Neural progenitor cell (in vitro differentiated cells): ENCODE results near the gene ADRA2A. TPM values are rescaled to one million over a fixed set of nuclear protein-coding genes. Genes with fewer than 3 reads are reported as not detected.

Experiments
- DNase-seq: peaks from one replicate; pipeline ENCODE4 v3.0.0-alpha.2; 2016; ENCODE audit warnings: low spot score
- H2AFZ ChIP-seq: fragments of 200-600 bp; sonication (generic); replicated peaks from 2 replicates; pipeline ENCODE4 v1.6.1; 2016; ENCODE audit warnings: antibody characterized with exemption
- H3F3A ChIP-seq: fragments of 200-600 bp; sonication (generic); 2 replicates; pipeline ENCODE4 v1.6.1; 2016; ENCODE audit warnings: antibody characterized with exemption, low read depth
- H3K27ac ChIP-seq: fragments of 200-600 bp; sonication (generic); 2 replicates; pipeline ENCODE4 v1.5.1; 2016; ENCODE audit warnings: mild to moderate bottlenecking
- H3K27me3 ChIP-seq: fragments of 200-600 bp; sonication (generic); 2 replicates; pipeline ENCODE4 v1.6.1; 2016; ENCODE audit warnings: mild to moderate bottlenecking, moderate library complexity
- H3K36me3 ChIP-seq: fragments of 200-600 bp; sonication (generic); 2 replicates; pipeline ENCODE4 v1.5.1; 2016
- H3K4me1 ChIP-seq: fragments of 200-600 bp; sonication (generic); 2 replicates; pipeline ENCODE4 v1.6.1; 2016; ENCODE audit warnings: mixed run types
- H3K4me2 ChIP-seq: fragments of 200-600 bp; sonication (generic); 2 replicates; pipeline ENCODE4 v1.6.1; 2016
- H3K4me3 ChIP-seq: fragments of 200-600 bp; sonication (generic); 2 replicates; pipeline ENCODE4 v1.5.1; 2016
- H3K79me2 ChIP-seq: fragments of 200-600 bp; sonication (generic); 2 replicates; pipeline ENCODE4 v1.6.1; 2016; ENCODE audit warnings: low read depth
- H3K9ac ChIP-seq: fragments of 200-600 bp; sonication (generic); 2 replicates; pipeline ENCODE4 v1.6.1; 2016
- H3K9me3 ChIP-seq: fragments of 200-600 bp; sonication (generic); 2 replicates; pipeline ENCODE4 v1.5.1; 2016; ENCODE audit warnings: low read depth
- H4K20me1 ChIP-seq: fragments of 200-600 bp; sonication (generic); 2 replicates; pipeline ENCODE4 v1.6.1; 2016; ENCODE audit warnings: low read depth
- H3K27ac Mint-ChIP-seq: 3 replicates; pipeline ENCODE4 v1.8.0; 2021; ENCODE audit warnings: mixed read lengths
- H3K27me3 Mint-ChIP-seq: 2 replicates; pipeline ENCODE4 v1.8.0; 2022; ENCODE audit warnings: low read depth, mild to moderate bottlenecking, inconsistent platforms, moderate library complexity, mixed read lengths; ENCODE audit not compliant: insufficient read depth
- H3K36me3 Mint-ChIP-seq: 3 replicates; pipeline ENCODE4 v1.8.0; 2021; ENCODE audit warnings: mixed read lengths
- H3K4me1 Mint-ChIP-seq: 3 replicates; pipeline ENCODE4 v1.8.0; 2021; ENCODE audit warnings: mixed read lengths
- H3K4me3 Mint-ChIP-seq: 3 replicates; pipeline ENCODE4 v1.8.0; 2021; ENCODE audit warnings: mild to moderate bottlenecking, moderate library complexity, mixed read lengths
- H3K9me3 Mint-ChIP-seq: 3 replicates; pipeline ENCODE4 v1.8.0; 2020; ENCODE audit warnings: mixed read lengths
- EZH2 ChIP-seq: fragments of 200-600 bp; sonication (generic); IDR thresholded peaks from 2 replicates; pipeline ENCODE4 v1.6.1; 2017; ENCODE audit warnings: antibody characterized with exemption, mild to moderate bottlenecking, moderate library complexity
- EZH2phosphoT487 ChIP-seq: fragments of 200-600 bp; sonication (generic); IDR thresholded peaks from 2 replicates; pipeline ENCODE4 v1.6.1; 2017; ENCODE audit warnings: antibody characterized with exemption
- small RNA-seq: library from RNA; depleted of rRNA; stranded (forward); fragments of <200 nt; gene quantifications from one replicate; pipeline ENCODE3, GENCODE V24; 2015
- total RNA-seq: library from RNA; depleted of rRNA; stranded (reverse); fragments of >200 nt; gene quantifications from 2 replicates; pipeline ENCODE4 v1.2.3, GENCODE V29; 2015; ENCODE audit warnings: low replicate concordance
- TF ChIP-seq, protein P1 (sequence below): fragments of 200-600 bp; sonication (generic); IDR thresholded peaks from 2 replicates; pipeline ENCODE4 v1.5.1; 2017; ENCODE audit warnings: antibody characterized with exemption, mild to moderate bottlenecking

ADRA2A gene
- total RNA-seq, 1 donor from 2014 or later = not detected

DNA sequence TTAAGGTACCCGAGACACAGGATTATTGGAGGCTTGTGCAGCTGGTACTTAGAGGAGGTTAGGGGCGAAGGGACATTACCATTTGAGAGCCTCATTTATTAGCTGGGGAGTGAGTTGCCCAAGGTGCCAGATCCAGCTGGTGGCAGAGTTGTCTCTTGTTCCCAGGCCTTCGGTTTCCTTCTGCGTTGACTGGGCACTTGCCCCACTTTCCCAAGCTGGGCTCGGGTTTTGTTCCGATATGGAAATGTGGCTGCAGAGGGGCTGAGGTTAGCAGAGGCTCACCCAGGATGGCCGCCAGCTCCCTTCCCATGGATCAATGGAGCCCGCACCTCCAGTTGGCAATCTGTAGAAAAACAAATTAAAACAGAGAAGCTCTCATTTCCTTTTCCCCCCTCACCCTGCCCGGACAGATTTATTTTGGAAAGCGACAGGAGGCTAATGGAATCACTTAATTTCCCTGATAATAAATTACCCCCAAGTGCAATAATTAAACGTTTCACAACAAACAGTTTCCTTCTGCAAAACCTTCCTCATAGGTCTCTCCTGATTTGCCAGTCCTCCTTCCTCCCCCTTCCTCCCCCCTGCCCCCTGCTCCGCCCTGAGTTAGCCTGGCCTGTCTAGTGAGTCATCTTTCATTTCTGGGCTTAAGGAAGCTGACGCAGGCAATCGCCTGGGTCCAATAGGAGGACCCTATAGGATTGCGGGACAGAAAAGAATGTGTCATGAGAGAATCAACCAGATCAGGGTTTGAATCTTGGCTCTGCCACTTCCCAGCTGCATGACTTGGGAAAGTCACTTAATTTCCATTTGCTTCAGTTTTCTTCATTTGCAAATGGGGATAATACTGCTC lies 51.7 kb downstream of the ADRA2A start:
- H3K9ac ChIP-seq = no peak overlapping the region
- no peaks in the 10 kb centered on the region for H3K9me3 ChIP-seq
- H3K9me3 Mint-ChIP-seq = peaks cover 12% of the 10 kb centered on the region
- H3K4me1 Mint-ChIP-seq = no peaks in the 10 kb centered on the region
- H3K4me3 Mint-ChIP-seq = no peak overlapping the region
- no peak overlapping the region for H3K4me2 ChIP-seq
- no peaks in the 10 kb centered on the region for H3K27me3 ChIP-seq
- DNase-seq = no peak
- H3K79me2 ChIP-seq = no peaks in the 10 kb centered on the region
- H3K36me3 ChIP-seq = no peaks in the 10 kb centered on the region
- H3K4me3 ChIP-seq = no peak overlapping the region
- no peaks in the 10 kb centered on the region for H3K36me3 Mint-ChIP-seq
- H3K27ac ChIP-seq = no peak overlapping the region
- no peaks in the 10 kb centered on the region for H3F3A ChIP-seq
- no peaks in the 10 kb centered on the region for H3K4me1 ChIP-seq
- TF ChIP-seq EZH2 (no peak), EZH2phosphoT487 (no peak)
- TF ChIP-seq, protein P1, sequence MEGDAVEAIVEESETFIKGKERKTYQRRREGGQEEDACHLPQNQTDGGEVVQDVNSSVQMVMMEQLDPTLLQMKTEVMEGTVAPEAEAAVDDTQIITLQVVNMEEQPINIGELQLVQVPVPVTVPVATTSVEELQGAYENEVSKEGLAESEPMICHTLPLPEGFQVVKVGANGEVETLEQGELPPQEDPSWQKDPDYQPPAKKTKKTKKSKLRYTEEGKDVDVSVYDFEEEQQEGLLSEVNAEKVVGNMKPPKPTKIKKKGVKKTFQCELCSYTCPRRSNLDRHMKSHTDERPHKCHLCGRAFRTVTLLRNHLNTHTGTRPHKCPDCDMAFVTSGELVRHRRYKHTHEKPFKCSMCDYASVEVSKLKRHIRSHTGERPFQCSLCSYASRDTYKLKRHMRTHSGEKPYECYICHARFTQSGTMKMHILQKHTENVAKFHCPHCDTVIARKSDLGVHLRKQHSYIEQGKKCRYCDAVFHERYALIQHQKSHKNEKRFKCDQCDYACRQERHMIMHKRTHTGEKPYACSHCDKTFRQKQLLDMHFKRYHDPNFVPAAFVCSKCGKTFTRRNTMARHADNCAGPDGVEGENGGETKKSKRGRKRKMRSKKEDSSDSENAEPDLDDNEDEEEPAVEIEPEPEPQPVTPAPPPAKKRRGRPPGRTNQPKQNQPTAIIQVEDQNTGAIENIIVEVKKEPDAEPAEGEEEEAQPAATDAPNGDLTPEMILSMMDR = no peak
- no peaks in the 10 kb centered on the region for H4K20me1 ChIP-seq
- no peak overlapping the region for H2AFZ ChIP-seq
- H3K27ac Mint-ChIP-seq = peak overlapping the region; percentile 29
- peaks cover 4% of the 10 kb centered on the region for H3K27me3 Mint-ChIP-seq

DNA sequence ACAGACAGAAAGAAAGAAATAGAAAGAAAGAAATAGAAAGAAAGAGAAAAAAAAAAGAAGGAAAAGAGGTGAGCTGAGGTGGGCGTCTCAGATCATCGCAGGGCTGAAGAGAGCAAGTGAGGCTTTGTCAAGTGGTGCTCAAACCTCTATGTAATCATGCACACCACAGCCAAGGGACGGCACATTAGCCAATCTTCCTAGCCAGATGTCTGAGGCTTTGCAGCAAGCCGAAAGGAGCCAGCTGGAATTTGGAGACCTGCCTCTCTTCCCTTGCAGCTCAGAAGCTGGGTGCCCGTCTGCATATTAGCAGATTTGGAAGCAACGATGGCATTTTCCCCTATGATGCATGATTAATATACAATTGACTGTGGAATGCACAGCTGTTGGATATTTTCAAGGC lies 52.5 kb downstream of the ADRA2A start:
- no peaks in the 10 kb centered on the region for H3K9me3 ChIP-seq
- no peak overlapping the region for H3K4me3 ChIP-seq
- Mint-ChIP-seq H3K4me3 (no peak overlapping the region), H3K4me1 (no peaks in the 10 kb centered on the region), H3K9me3 (peaks cover 12% of the 10 kb centered on the region), H3K27me3 (peaks cover 4% of the 10 kb centered on the region), H3K27ac (no peak overlapping the region), H3K36me3 (no peaks in the 10 kb centered on the region)
- H3K9ac ChIP-seq = no peak overlapping the region
- H4K20me1 ChIP-seq = no peaks in the 10 kb centered on the region
- no peaks in the 10 kb centered on the region for H3K4me1 ChIP-seq
- TF ChIP-seq, protein P1 = no peak
- TF ChIP-seq EZH2phosphoT487 = no peak
- TF ChIP-seq EZH2 = no peak
- no peak overlapping the region for H2AFZ ChIP-seq
- no peaks in the 10 kb centered on the region for H3F3A ChIP-seq
- H3K4me2 ChIP-seq = no peak overlapping the region
- H3K27me3 ChIP-seq = no peaks in the 10 kb centered on the region
- no peaks in the 10 kb centered on the region for H3K79me2 ChIP-seq
- H3K27ac ChIP-seq = no peak overlapping the region
- DNase-seq = no peak
- no peaks in the 10 kb centered on the region for H3K36me3 ChIP-seq

DNA sequence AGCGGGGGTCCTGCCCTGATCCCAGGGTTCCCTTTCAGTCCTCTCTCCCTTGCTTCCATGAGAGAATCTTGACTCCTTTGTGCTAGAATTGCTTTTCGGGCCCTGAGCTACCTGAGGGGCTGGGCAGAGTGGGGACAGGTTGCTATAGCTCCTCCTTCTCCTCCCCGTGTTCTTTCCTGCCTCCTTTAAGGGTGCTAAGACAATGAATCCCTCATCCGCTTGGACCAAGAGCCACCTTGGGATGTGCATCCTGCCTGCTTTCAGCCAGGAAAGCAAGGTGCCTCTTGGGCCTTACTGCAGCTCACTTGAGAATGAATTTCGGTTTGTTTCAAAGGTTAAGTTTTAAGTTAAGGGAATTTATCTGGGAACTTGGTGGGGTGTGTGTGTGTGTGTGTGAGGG lies 53.6 kb downstream of the ADRA2A start:
- Histone ChIP-seq H3K4me1 (no peaks in the 10 kb centered on the region), H3K79me2 (no peaks in the 10 kb centered on the region), H3K9me3 (no peaks in the 10 kb centered on the region), H3K9ac (no peak overlapping the region), H2AFZ (no peak overlapping the region), H3K27ac (no peak overlapping the region), H3K36me3 (no peaks in the 10 kb centered on the region), H3K4me3 (no peak overlapping the region), H4K20me1 (no peaks in the 10 kb centered on the region), H3K4me2 (no peak overlapping the region), H3K27me3 (no peaks in the 10 kb centered on the region), H3F3A (no peaks in the 10 kb centered on the region)
- no peak for DNase-seq
- Mint-ChIP-seq H3K9me3 (peaks cover 16% of the 10 kb centered on the region), H3K36me3 (no peaks in the 10 kb centered on the region), H3K27ac (no peak overlapping the region), H3K4me1 (no peaks in the 10 kb centered on the region), H3K4me3 (no peak overlapping the region), H3K27me3 (peaks cover 4% of the 10 kb centered on the region)
- TF ChIP-seq, protein P1 = no peak
- no peak for TF ChIP-seq EZH2phosphoT487
- no peak for TF ChIP-seq EZH2

Small RNAs within 50 kb of the gene (small RNA-seq; reads per million reads assigned to genes)
- not detected for gene AL355863.1

Other genes with a start within 250 kb of the ADRA2A start
- gene PDCD4, start 205.1 kb upstream of the ADRA2A start, total RNA-seq = 57.7 and 106 TPM in 2 replicates
- 27.8 and 58.4 TPM in 2 replicates for gene BBIP1, start 157.8 kb upstream of the ADRA2A start, total RNA-seq
- gene SHOC2, start 157.4 kb upstream of the ADRA2A start, total RNA-seq = 42.1 and 54.9 TPM in 2 replicates